NCI-H1092 treated with DMSO at 0.1 percent for 48 hours (cell line): ENCODE measurements around the gene KRT12.
"Not testable (repeated sequence)": the region's sequence is repeated elsewhere in the genome, so short reads cannot be mapped to it uniquely, and the experiment has no call there.

Experiments used
- DNase-seq: peaks from one replicate; lab custom pipeline; 2025; lab: John Stamatoyannopoulos, UW

The KRT12 gene

GRCh38 chr17:40883626-40884334 is 16.8 kb upstream of the KRT12 start:
- DNase-seq = no peak

GRCh38 chr17:40883031-40883430 is 16.0 kb upstream of the KRT12 start:
- DNase-seq = no peak

DNA sequence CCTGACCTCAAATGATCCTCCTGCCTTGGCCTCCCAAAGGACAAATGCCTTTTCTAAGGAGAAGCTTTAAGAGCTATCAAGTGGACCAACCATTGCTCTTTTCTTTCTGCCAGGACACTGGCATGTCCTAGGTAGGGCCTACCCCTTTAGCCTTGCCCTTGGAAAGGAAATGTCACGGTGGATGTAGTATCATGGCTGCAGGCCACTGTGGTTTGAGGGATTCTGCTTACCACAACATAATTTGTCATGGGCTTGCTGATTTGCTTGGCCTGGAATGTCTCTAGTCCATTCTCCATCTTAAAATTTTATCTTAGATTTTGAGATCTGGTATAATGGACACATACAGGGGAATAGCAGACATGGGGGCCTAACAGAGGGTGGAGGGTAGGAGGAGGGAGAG is 12.0 kb upstream of the KRT12 start:
- DNase-seq = no peak

DNA sequence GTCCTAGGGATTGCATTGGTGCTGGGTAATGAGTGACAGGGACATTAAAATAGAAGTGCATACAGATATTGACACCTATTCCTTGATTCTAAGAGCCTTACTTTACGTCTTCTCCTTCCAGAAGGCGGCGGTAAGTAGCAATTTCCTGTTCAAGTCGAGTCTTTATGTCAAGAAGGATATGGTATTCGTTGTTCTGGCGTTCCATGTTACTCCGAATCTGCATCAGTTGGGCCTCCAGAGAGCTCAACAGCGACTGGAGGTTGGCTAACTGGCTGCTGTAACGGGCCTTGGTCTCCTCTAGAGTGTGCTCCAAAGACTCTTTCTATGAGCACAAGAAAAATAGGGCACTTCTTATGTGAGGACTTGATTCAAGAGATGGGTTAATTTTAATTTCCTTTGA is 11.0 kb upstream of the KRT12 start:
- no peak for DNase-seq

- DNase-seq = no peak
Observed at GRCh38 chr17:40873801-40874200, 6.8 kb upstream of the KRT12 start.

GRCh38 chr17:40873255-40873654 is 6.2 kb upstream of the KRT12 start:
- DNase-seq = no peak

DNA sequence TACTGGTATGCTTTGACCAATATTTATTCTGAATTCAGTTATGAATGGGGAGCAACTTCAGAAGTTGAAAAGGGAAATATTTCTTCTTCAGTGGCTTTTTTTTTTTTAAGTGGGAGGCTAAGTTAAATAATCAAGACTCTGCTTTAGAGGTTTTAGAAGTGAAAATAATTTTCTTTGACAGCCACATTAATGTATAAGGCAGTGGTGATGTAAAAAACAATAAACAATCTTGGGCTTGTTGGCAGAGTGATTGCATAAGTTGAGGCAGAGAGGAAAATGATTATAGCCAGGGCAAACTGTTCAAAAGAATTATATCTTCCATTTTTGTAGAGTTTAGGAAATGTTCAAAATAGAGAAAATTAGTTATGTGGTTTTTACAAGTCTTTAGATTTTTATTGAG is 5.4 kb upstream of the KRT12 start:
- DNase-seq = no peak

DNA sequence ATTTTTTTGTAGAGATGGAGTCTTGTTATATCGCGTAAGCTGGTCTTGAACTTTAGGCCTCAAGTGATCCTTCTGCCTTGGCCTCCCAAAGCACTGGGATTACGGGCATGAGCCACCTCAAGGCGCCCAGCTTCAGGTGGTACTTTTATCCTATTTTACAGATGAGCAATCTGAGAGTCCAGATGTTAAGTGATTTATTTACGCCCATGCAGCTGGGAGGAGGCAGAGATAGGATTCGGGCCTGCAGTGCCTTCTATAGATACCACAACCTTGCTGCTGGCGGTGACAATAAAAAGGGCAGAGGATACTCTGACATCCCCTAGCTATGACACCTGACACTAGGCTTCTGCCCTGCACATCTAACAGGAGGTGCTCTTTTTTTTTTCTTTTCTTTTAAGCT is 4.3 kb upstream of the KRT12 start:
- no peak for DNase-seq

DNA sequence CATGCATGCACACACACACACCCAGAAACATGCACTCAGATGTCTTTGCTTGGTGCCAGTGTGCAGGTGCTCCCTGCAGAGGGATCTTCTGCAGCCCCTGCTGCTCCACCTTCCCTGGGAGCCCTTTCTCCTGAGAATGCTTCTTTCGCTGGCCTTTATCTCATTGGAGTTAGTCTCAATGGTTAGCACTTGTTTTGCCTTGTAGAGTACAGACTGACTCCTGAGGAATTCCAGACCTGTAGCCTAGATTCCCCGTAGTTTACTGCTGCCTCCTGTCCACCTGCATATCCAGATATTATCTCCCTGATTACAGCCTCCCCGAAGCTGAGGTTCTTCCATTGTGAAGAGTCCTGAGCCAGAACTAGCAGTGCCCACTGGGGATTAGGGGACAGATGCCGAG is 3.1 kb upstream of the KRT12 start:
- no peak for DNase-seq

GRCh38 chr17:40864661-40865390 is 2.2 kb downstream of the KRT12 start:
- no peak for DNase-seq

GRCh38 chr17:40862985-40863733 is 3.9 kb downstream of the KRT12 start:
- no peak for DNase-seq

- DNase-seq = no peak
Observed at GRCh38 chr17:40859536-40859935, 7.5 kb downstream of the KRT12 start.

- DNase-seq = not testable (repeated sequence)
Observed at GRCh38 chr17:40858667-40859066, 8.4 kb downstream of the KRT12 start.

GRCh38 chr17:40857535-40857934 is 9.5 kb downstream of the KRT12 start:
- no peak for DNase-seq

DNA sequence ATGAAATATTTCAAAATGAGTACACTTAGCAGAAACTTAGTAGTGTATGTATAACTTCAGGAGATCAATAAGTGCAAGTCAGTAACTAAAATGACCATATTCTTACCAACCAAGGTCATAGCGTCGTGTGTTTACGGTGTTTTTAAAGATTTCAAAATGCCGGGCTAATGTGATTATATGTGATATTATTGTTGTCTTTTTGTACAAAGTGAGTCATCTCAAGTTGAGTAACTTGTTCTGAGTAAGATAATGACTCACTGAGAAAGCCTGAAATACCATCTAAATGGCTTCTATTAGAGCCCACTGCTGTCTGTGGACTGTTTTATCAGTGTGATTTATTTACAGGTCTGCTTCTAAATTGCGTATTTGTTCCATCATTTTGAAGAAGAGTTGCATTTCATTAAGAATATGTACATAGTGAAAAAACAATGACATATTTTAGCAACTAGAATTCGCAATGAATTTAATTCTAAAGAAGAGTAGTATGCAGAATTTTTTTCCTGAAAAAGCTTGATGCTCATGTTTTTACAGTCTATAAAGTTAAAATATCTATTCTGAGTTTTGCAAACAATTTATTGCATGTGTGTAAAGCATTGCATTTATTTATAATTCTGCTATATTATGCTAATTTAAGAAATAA is 12.7 kb downstream of the KRT12 start:
- no peak for DNase-seq

DNA sequence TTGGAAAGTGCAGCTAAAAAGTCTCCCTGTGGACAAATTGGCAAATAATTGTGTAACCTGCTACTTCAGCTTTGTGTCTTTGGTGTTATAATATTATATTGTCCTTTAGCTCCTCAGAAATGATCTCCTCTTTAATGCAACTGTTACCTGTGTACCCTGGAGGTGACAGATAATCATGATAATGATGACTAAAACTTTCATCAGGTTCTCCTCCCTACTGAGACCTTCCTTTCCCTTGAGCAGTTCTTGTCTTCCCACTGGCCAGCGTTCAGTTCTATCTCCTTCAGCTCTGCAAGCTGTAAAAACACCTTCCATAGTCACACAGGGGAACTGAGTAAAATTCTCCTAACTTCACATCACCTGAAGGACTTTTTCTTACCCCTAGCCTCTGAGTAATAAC is 14.7 kb downstream of the KRT12 start:
- no peak for DNase-seq

- no peak for DNase-seq
Observed at GRCh38 chr17:40850293-40850972, 16.6 kb downstream of the KRT12 start.

- no peak for DNase-seq
Observed at GRCh38 chr17:40849723-40850122, 17.3 kb downstream of the KRT12 start.

- no peak for DNase-seq
Observed at GRCh38 chr17:40848583-40849235, 18.3 kb downstream of the KRT12 start.

DNA sequence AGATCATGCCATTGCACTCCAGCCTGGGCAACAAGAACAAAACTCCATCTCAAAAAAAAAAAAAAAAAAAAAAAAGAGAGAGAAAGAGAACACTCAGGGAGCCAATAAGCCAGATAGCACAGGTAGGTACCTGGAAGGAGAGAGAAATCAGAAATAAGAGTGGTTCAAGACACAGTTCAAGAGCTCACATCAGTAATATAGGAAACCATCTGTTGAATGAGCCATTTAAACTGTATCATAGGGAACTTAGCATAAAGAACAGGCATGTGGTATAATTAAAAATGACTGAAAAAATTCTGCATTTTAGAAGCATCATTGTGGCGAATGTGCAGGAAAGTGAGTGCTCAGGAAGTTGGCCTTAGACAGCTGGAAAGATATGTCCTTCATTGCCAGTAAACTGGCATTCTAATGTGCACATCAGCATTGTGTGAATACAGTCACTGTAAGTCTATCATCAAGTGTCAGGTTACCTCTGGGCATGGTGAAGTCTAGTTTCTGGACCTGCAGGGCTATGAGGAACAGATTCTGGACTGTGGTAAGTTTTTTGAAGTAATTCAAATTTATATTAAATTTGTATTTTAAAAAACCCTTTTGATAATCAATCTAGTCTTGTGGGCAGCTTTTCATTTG is 20.4 kb downstream of the KRT12 start:
- DNase-seq = no peak

- DNase-seq = no peak
Observed at GRCh38 chr17:40844671-40845107, 22.3 kb downstream of the KRT12 start.
